Fibroblast of villous mesenchyme (primary cell): ENCODE measurements around the gene AOPEP. TPM values are rescaled to one million over a fixed set of nuclear protein-coding genes. Genes with fewer than 3 reads are reported as not detected.

Source experiments
- DNase-seq: peaks from one replicate; pipeline ENCODE4 v3.0.0-alpha.2; 2010; ENCODE audit warnings: low read depth
- H3K4me3 ChIP-seq: 2 replicates; pipeline ENCODE4 v1.5.1; 2011; ENCODE audit warnings: low read depth, mild to moderate bottlenecking, low read length
- total RNA-seq: library from RNA; depleted of rRNA; stranded (reverse); fragments of >200 nt; gene quantifications from 2 replicates; pipeline ENCODE4 v1.2.3, GENCODE V29; 2012
- TF ChIP-seq, protein P1 (sequence below): IDR thresholded peaks from 2 replicates; pipeline ENCODE4 v1.5.1; 2012; ENCODE audit warnings: low read depth, mild to moderate bottlenecking, low read length; ENCODE audit not compliant: insufficient read depth

Gene AOPEP
- total RNA-seq, 1 donor = 153 TPM

DNA sequence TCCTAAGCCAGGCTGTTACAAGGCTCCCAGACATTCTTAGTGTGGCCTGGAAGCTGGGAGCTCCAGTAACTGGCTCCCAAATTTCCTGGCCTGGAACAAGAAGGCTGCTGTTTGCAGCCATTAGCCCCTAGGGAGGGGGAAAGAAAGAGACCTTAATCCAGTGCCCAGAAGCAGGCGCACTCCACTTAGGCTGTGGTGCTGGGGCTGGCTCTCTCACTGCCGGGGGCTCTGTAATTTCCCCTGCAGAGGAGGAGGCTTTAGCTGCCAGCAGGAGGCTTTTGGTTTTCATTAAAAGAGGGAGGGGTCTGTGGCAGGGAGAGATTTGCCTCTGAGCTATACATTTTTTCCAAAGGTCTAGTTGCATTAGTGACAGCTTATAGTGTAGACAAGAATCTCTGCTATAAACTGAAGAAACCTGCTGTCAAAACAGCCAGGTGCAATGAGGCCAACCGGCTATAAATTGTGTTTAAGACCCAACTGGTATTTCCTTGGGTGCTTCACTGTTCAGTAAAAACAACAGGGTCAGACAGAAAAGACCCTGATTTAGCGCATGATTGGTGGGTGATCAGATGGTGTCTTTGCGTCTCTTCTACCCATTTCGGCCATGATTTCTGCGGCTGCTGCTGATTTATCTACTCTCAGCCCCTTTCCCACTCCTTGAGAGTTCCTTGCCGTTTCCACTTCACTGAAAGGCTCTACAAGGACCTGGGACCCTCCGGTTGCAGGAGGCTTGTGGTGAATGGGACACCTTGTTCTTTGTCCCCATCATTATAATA, 254.6 kb downstream of the AOPEP start:
- H3K4me3 ChIP-seq = no peak overlapping the region
- no peak for DNase-seq
- TF ChIP-seq, protein P1, sequence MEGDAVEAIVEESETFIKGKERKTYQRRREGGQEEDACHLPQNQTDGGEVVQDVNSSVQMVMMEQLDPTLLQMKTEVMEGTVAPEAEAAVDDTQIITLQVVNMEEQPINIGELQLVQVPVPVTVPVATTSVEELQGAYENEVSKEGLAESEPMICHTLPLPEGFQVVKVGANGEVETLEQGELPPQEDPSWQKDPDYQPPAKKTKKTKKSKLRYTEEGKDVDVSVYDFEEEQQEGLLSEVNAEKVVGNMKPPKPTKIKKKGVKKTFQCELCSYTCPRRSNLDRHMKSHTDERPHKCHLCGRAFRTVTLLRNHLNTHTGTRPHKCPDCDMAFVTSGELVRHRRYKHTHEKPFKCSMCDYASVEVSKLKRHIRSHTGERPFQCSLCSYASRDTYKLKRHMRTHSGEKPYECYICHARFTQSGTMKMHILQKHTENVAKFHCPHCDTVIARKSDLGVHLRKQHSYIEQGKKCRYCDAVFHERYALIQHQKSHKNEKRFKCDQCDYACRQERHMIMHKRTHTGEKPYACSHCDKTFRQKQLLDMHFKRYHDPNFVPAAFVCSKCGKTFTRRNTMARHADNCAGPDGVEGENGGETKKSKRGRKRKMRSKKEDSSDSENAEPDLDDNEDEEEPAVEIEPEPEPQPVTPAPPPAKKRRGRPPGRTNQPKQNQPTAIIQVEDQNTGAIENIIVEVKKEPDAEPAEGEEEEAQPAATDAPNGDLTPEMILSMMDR = no peak

DNA sequence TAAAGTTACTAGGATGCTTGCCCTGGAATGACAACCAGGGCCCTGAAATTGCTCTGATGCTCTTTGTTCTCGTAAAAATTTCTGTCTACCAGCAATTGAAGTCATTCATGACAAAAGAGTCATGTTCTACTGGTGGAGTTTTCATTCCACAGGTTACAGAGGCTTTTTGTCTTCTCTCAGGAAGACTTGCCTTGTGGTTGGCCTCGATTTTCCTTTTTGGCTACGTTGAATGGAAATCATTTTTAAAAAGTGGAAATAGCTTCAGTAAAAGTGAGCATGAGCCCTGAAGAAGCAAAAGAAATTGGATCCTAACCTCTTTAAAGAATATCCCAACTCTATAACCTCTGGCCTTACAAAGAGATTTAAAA, 255.2 kb downstream of the AOPEP start:
- TF ChIP-seq, protein P1 = no peak
- no peak for DNase-seq
- H3K4me3 ChIP-seq = no peak overlapping the region

DNA sequence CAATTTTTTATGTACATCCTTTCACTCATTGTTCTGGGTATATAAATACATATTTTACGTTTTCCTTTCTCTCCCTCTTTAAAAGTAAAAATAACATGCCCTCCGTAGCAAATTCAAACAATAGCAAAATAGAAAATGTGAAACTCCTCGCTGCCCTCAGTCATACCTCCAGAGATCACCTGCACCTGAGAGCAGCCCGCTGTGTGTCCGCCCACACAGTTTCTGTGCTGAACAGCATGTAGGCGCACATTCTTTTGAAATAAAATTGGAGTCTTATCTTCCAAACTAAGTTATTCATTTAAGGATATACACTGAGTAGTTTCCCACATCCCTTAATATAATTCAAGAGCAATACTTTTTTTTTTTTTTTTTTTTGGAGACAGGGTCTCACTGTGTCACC, 255.7 kb downstream of the AOPEP start:
- TF ChIP-seq, protein P1 = no peak
- DNase-seq = no peak
- H3K4me3 ChIP-seq = no peak overlapping the region

DNA sequence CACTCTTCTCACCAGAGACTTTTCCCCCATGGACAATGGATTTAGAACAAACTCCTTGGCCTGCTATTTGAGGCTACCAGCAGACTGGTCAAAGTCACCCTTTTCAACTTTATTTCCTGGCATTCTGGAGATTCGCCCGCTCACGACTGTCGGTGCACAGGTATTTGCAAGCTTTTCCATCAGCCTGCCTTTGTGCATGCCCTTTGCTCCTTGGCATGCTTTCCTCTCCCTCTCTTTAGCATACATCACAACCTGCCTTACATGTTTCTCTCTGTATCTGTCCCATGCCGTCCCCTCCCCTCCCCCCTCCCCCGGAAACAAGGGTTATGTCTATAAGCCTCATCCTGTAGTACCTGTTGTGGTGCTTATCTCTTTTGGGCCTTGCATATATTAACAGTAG, 257.1 kb downstream of the AOPEP start:
- DNase-seq = no peak
- H3K4me3 ChIP-seq = no peak overlapping the region
- TF ChIP-seq, protein P1 = no peak

DNA sequence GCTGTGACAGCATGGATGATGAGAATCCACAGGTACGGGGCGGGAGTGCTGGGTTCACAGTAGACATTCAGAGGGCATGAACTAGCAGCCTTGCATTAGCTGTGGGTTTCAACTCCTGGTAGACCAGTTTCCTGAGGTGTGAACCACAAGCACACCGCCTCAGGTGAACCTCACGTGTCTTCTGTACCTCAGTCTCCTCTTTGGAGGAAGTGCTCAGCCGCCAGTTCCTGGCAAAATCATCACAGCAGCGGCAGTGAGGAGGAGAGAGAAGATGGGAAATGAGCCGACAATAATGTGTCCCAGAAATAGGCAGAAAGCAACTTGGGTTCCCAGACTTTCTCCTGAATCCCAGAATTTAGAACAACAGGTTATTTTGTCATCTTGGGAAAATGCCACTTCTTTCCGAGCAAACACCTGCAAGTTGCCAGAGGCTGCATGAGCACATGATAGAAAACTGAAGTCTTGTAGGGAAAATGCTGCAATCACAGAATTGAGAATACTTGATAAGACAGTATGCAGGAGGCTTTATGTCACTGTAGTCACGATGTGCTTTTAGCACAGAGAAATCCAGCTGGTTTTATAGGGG, 258.5 kb downstream of the AOPEP start:
- DNase-seq = no peak
- H3K4me3 ChIP-seq = no peak overlapping the region
- TF ChIP-seq, protein P1 = no peak

DNA sequence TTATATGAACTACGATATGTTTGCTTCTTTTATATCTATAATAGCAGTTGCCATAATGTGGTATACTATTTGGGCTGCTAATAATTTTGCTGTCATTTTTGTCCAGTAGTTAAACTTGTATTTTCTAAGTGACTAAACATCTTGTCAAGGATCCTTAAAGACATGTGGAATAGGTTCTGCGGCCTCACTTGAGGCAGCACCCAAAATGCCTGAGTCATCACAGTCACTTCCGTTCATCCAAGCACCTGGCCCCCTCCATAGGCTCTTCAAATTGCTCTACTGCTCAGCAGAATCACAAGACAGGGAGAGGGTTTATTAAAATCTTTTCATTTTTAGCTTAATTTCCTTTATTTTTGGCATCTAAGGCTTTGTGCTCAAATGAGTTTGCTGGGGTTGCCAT, 259.1 kb downstream of the AOPEP start:
- H3K4me3 ChIP-seq = no peak overlapping the region
- TF ChIP-seq, protein P1 = no peak
- DNase-seq = no peak
